H9 (cell line): ENCODE data around the gene HAVCR1. TPM values are rescaled to one million over a fixed set of nuclear protein-coding genes. Genes with fewer than 3 reads are reported as not detected.

ENCODE experiments used
- DNase-seq: peaks from one replicate; pipeline ENCODE4 v3.0.0-alpha.2; 2017
- H2AFZ ChIP-seq: one replicate; pipeline ENCODE4 v1.6.1; 2013; ENCODE audit warnings: mild to moderate bottlenecking, low read length, control low read depth, moderate library complexity
- H2AK5ac ChIP-seq: 2 replicates; pipeline ENCODE4 v1.6.1; 2013; ENCODE audit warnings: low read length, control low read depth, mixed read lengths; ENCODE audit not compliant: insufficient read length
- H2BK120ac ChIP-seq: one replicate; pipeline ENCODE4 v1.6.1; 2013; ENCODE audit warnings: low read depth, mild to moderate bottlenecking, low read length, control low read depth, inconsistent platforms; ENCODE audit not compliant: poor library complexity, severe bottlenecking
- H2BK12ac ChIP-seq: 2 replicates; pipeline ENCODE4 v1.6.1; 2013; ENCODE audit warnings: low read length, control low read depth, mixed read lengths, low read depth; ENCODE audit not compliant: insufficient read length
- H2BK15ac ChIP-seq: 2 replicates; pipeline ENCODE4 v1.6.1; 2013; ENCODE audit warnings: low read depth, low read length, control low read depth
- H2BK20ac ChIP-seq: one replicate; pipeline ENCODE4 v1.6.1; 2013; ENCODE audit warnings: low read depth, mild to moderate bottlenecking, low read length, control low read depth, inconsistent platforms; ENCODE audit not compliant: poor library complexity, severe bottlenecking
- H2BK5ac ChIP-seq: 2 replicates; pipeline ENCODE4 v1.6.1; 2013; ENCODE audit warnings: low read length, control low read depth, mixed read lengths; ENCODE audit not compliant: insufficient read length
- H3K14ac ChIP-seq: 2 replicates; pipeline ENCODE4 v1.6.1; 2013; ENCODE audit warnings: low read length, control low read depth; ENCODE audit not compliant: insufficient read depth
- H3K18ac ChIP-seq: 2 replicates; pipeline ENCODE4 v1.6.1; 2013; ENCODE audit warnings: low read depth, mild to moderate bottlenecking, mixed read lengths, low read length, control low read depth; ENCODE audit not compliant: insufficient read length
- H3K23ac ChIP-seq: 2 replicates; pipeline ENCODE4 v1.6.1; 2013; ENCODE audit warnings: low read length, control low read depth, mixed read lengths, low read depth; ENCODE audit not compliant: insufficient read length
- H3K23me2 ChIP-seq: 2 replicates; pipeline ENCODE4 v1.6.1; 2013; ENCODE audit warnings: low read depth, mild to moderate bottlenecking, mixed read lengths, low read length, control low read depth; ENCODE audit not compliant: insufficient read length, poor library complexity, severe bottlenecking
- H3K27ac ChIP-seq: 2 replicates; pipeline ENCODE4 v1.5.1; 2013; ENCODE audit warnings: low read length, control low read depth, mixed read lengths, low read depth; ENCODE audit not compliant: insufficient read length
- H3K27me3 ChIP-seq: 2 replicates; pipeline ENCODE4 v1.6.1; 2013; ENCODE audit warnings: low read length, control low read depth, inconsistent platforms; ENCODE audit not compliant: insufficient read depth
- H3K4ac ChIP-seq: 2 replicates; pipeline ENCODE4 v1.6.1; 2013; ENCODE audit warnings: low read depth, mild to moderate bottlenecking, control low read depth, inconsistent platforms, low read length, moderate library complexity
- H3K4me1 ChIP-seq: 2 replicates; pipeline ENCODE4 v1.6.1; 2013; ENCODE audit warnings: low read length, control low read depth, inconsistent platforms; ENCODE audit not compliant: insufficient read depth
- H3K4me2 ChIP-seq: 2 replicates; pipeline ENCODE4 v1.6.1; 2013; ENCODE audit warnings: low read length, control low read depth, mixed read lengths; ENCODE audit not compliant: insufficient read length, insufficient read depth
- H3K56ac ChIP-seq: 2 replicates; pipeline ENCODE4 v1.6.1; 2013; ENCODE audit warnings: low read depth, mild to moderate bottlenecking, mixed read lengths, low read length, control low read depth; ENCODE audit not compliant: insufficient read length
- H3K79me1 ChIP-seq: 2 replicates; pipeline ENCODE4 v1.6.1; 2013; ENCODE audit warnings: low read depth, mild to moderate bottlenecking, moderate library complexity, low read length, control low read depth, inconsistent platforms; ENCODE audit not compliant: insufficient read depth, poor library complexity, severe bottlenecking
- H3K79me2 ChIP-seq: 2 replicates; pipeline ENCODE4 v1.6.1; 2013; ENCODE audit warnings: low read length, control low read depth, inconsistent platforms; ENCODE audit not compliant: insufficient read depth
- H3K9ac ChIP-seq: 2 replicates; pipeline ENCODE4 v1.6.1; 2013; ENCODE audit warnings: low read length, control low read depth, mixed read lengths; ENCODE audit not compliant: insufficient read length; ENCODE audit errors: extremely low read depth
- H3K9me3 ChIP-seq: one replicate; pipeline ENCODE4 v1.6.1; 2013; ENCODE audit warnings: low read depth, low read length, inconsistent platforms; ENCODE audit not compliant: control insufficient read depth
- H3T11ph ChIP-seq: one replicate; pipeline ENCODE4 v1.6.1; 2013; ENCODE audit warnings: mild to moderate bottlenecking, low read length, control low read depth, inconsistent platforms
- H4K20me1 ChIP-seq: one replicate; pipeline ENCODE4 v1.6.1; 2013; ENCODE audit not compliant: control insufficient read depth, insufficient read length, insufficient read depth
- H4K5ac ChIP-seq: 2 replicates; pipeline ENCODE4 v1.6.1; 2013; ENCODE audit warnings: low read depth, mild to moderate bottlenecking, mixed read lengths, low read length, control low read depth; ENCODE audit not compliant: insufficient read length
- H4K8ac ChIP-seq: replicated peaks from 2 replicates; pipeline ENCODE4 v1.6.1; 2013; ENCODE audit warnings: low read length, control low read depth, mixed read lengths, low read depth; ENCODE audit not compliant: insufficient read length
- H4K91ac ChIP-seq: 2 replicates; pipeline ENCODE4 v1.6.1; 2013; ENCODE audit warnings: low read depth, mild to moderate bottlenecking, moderate library complexity, mixed read lengths, low read length, control low read depth; ENCODE audit not compliant: insufficient read length
- H3K27ac Mint-ChIP-seq, 3 experiments: 2 replicates in 2 of 3; 3 replicates in 1 of 3; pipeline ENCODE4 v1.8.0; 2020 to 2021; ENCODE audit warnings: mixed read lengths in 3 of 3, mild to moderate bottlenecking in 1 of 3, moderate library complexity in 1 of 3
- H3K27me3 Mint-ChIP-seq: 2 replicates; pipeline ENCODE4 v1.8.0; 2021; ENCODE audit warnings: low read depth, mild to moderate bottlenecking, moderate library complexity, mixed read lengths
- H3K36me3 Mint-ChIP-seq, 3 experiments: 2 replicates in 2 of 3; 3 replicates in 1 of 3; pipeline ENCODE4 v1.8.0; 2020 to 2021; ENCODE audit warnings: low read depth in 3 of 3, mixed read lengths in 3 of 3; ENCODE audit not compliant: insufficient read depth in 1 of 3
- H3K4me1 Mint-ChIP-seq, 2 experiments: 2 replicates each; pipeline ENCODE4 v1.8.0; 2020; ENCODE audit warnings: mixed read lengths in 2 of 2
- H3K4me3 Mint-ChIP-seq, 2 experiments: 2 replicates in 1 of 2; 3 replicates in 1 of 2; pipeline ENCODE4 v1.8.0; 2020 to 2021; ENCODE audit warnings: mild to moderate bottlenecking in 2 of 2, mixed read lengths in 2 of 2, moderate library complexity in 1 of 2
- H3K9me3 Mint-ChIP-seq, 2 experiments: 2 replicates in 1 of 2; 3 replicates in 1 of 2; pipeline ENCODE4 v1.8.0; 2020; ENCODE audit warnings: mild to moderate bottlenecking in 2 of 2, mixed read lengths in 2 of 2, moderate library complexity in 1 of 2
- WGBS: extraction: QIAGEN DNeasy Blood & Tissue Kit; methylation state at CpG from one replicate; pipeline ENCODE4 v1.1.7; 2013; ENCODE audit warnings: missing lambda C conversion rate, low lambda C conversion rate, mixed read lengths; ENCODE audit not compliant: insufficient read length; ENCODE audit errors: extremely low coverage; 5-methylcytosine and 5-hydroxymethylcytosine counted together
- total RNA-seq: library from RNA; stranded (reverse); gene quantifications from 2 replicates; pipeline ENCODE4 v1.2.1, GENCODE V29; 2021
- TF ChIP-seq, protein P1 (sequence below): fragments of 200-600 bp; sonication (generic); conservative IDR thresholded peaks from 3 replicates; pipeline ENCODE4 v1.8.0; 2021; ENCODE audit warnings: antibody characterized with exemption, mild to moderate bottlenecking

The HAVCR1 gene
- total RNA-seq, 1 experiment from 2014 or later: not detected

DNA sequence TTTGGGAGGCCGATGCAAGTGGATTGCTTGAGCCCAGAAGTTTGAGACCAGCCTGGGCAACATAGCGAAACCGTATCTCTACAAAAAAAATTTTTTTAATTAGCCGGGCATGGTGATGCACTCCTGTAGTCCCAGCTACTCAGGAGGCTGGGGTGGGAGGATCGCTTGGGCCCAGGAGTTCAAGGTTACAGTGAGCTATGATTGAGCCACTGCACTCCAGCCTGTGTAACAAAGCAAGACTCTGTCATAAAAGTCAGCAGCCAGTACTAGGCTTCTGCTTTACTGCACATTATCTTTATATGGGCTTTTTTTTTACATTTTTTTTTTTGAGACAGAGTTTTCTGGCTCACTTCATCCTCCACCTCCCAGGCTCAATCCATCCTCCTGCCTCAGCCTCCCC is 9.4 kb upstream of the HAVCR1 start:
- no peak overlapping the region for H3K27ac ChIP-seq
- no peak overlapping the region for H3T11ph ChIP-seq
- peaks cover 2% of the 10 kb centered on the region; the same call in 1 of the 2 replicates for H3K27me3 Mint-ChIP-seq
- H3K23ac ChIP-seq: no peak overlapping the region
- no peaks in the 10 kb centered on the region for H3K27me3 ChIP-seq
- no peak overlapping the region for H3K9ac ChIP-seq
- no peak overlapping the region for H3K4ac ChIP-seq
- H3K18ac ChIP-seq: no peak overlapping the region
- H3K9me3 ChIP-seq: no peaks in the 10 kb centered on the region
- WGBS: no CpG with 5 or more reads among the region's 5 CpGs
- H2BK20ac ChIP-seq: no peak overlapping the region
- no peak for DNase-seq
- H3K36me3 Mint-ChIP-seq: no peaks in the 10 kb centered on the region
- H2BK12ac ChIP-seq: no peak overlapping the region
- H4K20me1 ChIP-seq: no peaks in the 10 kb centered on the region
- no peaks in the 10 kb centered on the region for H3K79me1 ChIP-seq
- H3K56ac ChIP-seq: no peak overlapping the region
- H3K23me2 ChIP-seq: no peaks in the 10 kb centered on the region
- TF ChIP-seq, protein P1, sequence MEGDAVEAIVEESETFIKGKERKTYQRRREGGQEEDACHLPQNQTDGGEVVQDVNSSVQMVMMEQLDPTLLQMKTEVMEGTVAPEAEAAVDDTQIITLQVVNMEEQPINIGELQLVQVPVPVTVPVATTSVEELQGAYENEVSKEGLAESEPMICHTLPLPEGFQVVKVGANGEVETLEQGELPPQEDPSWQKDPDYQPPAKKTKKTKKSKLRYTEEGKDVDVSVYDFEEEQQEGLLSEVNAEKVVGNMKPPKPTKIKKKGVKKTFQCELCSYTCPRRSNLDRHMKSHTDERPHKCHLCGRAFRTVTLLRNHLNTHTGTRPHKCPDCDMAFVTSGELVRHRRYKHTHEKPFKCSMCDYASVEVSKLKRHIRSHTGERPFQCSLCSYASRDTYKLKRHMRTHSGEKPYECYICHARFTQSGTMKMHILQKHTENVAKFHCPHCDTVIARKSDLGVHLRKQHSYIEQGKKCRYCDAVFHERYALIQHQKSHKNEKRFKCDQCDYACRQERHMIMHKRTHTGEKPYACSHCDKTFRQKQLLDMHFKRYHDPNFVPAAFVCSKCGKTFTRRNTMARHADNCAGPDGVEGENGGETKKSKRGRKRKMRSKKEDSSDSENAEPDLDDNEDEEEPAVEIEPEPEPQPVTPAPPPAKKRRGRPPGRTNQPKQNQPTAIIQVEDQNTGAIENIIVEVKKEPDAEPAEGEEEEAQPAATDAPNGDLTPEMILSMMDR: no peak
- H3K4me1 Mint-ChIP-seq: peaks cover 0 to 4% of the 10 kb centered on the region in 2 experiments; a peak in 1 of 4 replicates
- H3K27ac Mint-ChIP-seq: no peak overlapping the region; a peak in 1 of 7 replicates
- no peaks in the 10 kb centered on the region; a peak in 1 of 5 replicates for H3K9me3 Mint-ChIP-seq
- H3K4me1 ChIP-seq: no peaks in the 10 kb centered on the region
- no peak overlapping the region for H3K4me3 Mint-ChIP-seq
- H4K5ac ChIP-seq: no peak overlapping the region
- no peak overlapping the region for H3K4me2 ChIP-seq
- H3K79me2 ChIP-seq: no peaks in the 10 kb centered on the region
- H4K91ac ChIP-seq: no peak overlapping the region
- H2BK120ac ChIP-seq: no peak overlapping the region
- no peak overlapping the region for H4K8ac ChIP-seq
- no peak overlapping the region for H2AFZ ChIP-seq
- no peak overlapping the region for H3K14ac ChIP-seq
- H2AK5ac ChIP-seq: no peak overlapping the region
- H2BK15ac ChIP-seq: no peak overlapping the region
- H2BK5ac ChIP-seq: no peak overlapping the region
